ENCODE measurements around the gene WARS2. TPM values are rescaled to one million over a fixed set of nuclear protein-coding genes. Genes with fewer than 3 reads are reported as not detected.
A peak's percentile ranks its signal among the peaks of the same experiment; 100 is the strongest.

WARS2 gene
- polyA plus RNA-seq, 1 donor = 22.1 TPM

DNA sequence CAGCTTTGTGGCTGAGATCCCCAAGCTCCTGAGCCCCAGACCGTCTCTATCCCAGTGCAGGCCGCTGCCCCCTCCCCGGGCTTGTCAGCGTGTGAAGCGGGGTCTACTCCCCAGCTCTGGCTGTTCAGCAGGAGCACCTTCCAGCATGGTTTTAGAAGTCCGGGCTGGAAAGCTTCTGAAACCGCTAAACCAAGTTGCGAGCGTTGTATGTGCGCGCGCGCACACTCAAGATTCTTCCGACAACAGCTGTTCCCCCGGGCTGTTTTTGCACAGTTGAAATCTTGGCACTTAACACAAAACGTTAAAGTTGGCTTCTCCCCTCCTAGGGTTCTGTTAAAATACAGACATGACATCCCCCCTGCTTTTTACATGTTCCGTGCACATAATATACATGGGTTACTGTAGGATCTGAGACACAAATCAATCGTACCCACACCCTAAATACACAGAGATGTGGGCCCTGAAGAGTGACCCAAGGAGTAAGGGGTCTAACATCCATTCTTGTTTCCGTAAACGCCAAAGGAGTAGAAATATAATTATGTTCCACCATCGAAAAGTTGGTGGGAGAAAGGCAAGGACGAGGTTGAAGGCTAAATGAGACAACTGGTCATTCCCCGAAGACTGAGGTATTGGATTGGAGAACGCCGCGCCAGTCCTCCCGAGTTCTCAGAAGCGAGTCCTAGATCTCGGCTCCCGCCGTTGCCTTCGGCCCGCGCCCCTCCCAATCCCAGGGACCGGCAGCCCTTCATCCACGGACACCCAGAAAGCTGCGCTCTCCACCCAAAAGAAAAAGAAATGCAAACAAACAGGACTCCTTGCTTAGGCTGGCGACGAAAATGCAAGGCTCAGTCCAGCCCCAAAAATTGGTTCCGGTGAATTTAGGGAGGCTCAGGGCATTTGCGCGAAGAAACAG lies 153.6 kb downstream of the WARS2 start:
- Histone ChIP-seq H3K27me3 (ENCODE audit: control insufficient read depth, insufficient read depth, low read length) (peaks cover 100% of the 10 kb centered on the region), H3K27ac (ENCODE audit: low read length) (no peak overlapping the region), H3K36me3 (ENCODE audit: control insufficient read depth, insufficient read depth, low read length) (no peaks in the 10 kb centered on the region), H3K4me1 (ENCODE audit: control insufficient read depth, insufficient read depth, low read length) (peaks cover 23% of the 10 kb centered on the region), H3K9me3 (ENCODE audit: control insufficient read depth, low read depth, low read length) (peaks cover 15% of the 10 kb centered on the region), H3K4me3 (ENCODE audit: low read length) (no peak overlapping the region)
- WGBS (ENCODE audit: insufficient coverage, low lambda C conversion rate) = no CpG with 5 or more reads among the region's 42 CpGs
- DNase-seq = no peak

DNA sequence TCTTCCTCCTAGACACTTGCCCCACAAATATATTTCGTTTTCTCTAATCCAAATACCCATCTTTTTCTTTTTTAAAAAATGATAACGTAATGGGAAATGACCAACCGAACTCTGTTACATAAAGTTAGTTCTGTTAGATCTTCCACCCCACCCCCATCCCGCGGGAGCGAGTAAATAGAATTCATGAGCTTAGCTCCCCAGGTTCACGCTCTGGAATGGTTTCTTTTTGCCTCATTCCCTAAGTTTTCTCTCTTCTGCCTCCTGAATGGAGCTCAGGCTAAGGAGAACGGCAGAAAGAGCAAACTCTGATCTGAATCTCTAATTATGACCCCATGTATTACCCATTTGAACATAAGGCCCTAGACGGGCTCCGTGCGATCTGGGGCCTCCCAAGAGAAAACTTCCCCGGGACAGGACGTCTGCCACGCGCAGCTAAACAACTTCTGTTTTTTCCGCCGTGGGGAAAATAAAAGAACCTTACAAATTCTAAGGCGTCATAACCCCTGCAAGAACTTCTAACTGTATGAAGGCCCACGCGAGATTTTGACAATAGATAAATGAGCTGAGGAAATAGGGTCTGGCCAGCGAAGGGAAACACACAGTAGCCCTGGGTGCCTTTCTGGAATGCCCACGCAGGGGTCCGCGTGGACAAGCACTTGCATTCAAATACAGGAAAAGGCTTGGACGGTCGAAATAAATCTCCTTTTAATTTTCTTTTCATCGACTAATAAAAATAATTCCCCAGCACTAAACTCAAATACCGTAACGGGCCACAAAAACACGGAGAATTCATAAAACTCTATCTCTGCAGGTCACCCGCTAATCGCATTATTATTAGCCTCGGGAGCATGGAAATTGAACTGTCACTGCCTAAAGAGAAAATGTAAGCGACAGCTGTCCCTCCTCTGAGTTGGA lies 154.6 kb downstream of the WARS2 start:
- no peak overlapping the region for H3K4me3 ChIP-seq (ENCODE audit: low read length)
- H3K9me3 ChIP-seq (ENCODE audit: control insufficient read depth, low read depth, low read length) = peaks cover 15% of the 10 kb centered on the region
- no peak overlapping the region for H3K27ac ChIP-seq (ENCODE audit: low read length)
- DNase-seq = no peak
- peaks cover 23% of the 10 kb centered on the region for H3K4me1 ChIP-seq (ENCODE audit: control insufficient read depth, insufficient read depth, low read length)
- WGBS (ENCODE audit: insufficient coverage, low lambda C conversion rate) = 7% methylated on average over 5 of the region's 34 CpGs
- peaks cover 100% of the 10 kb centered on the region for H3K27me3 ChIP-seq (ENCODE audit: control insufficient read depth, insufficient read depth, low read length)
- H3K36me3 ChIP-seq (ENCODE audit: control insufficient read depth, insufficient read depth, low read length) = no peaks in the 10 kb centered on the region

DNA sequence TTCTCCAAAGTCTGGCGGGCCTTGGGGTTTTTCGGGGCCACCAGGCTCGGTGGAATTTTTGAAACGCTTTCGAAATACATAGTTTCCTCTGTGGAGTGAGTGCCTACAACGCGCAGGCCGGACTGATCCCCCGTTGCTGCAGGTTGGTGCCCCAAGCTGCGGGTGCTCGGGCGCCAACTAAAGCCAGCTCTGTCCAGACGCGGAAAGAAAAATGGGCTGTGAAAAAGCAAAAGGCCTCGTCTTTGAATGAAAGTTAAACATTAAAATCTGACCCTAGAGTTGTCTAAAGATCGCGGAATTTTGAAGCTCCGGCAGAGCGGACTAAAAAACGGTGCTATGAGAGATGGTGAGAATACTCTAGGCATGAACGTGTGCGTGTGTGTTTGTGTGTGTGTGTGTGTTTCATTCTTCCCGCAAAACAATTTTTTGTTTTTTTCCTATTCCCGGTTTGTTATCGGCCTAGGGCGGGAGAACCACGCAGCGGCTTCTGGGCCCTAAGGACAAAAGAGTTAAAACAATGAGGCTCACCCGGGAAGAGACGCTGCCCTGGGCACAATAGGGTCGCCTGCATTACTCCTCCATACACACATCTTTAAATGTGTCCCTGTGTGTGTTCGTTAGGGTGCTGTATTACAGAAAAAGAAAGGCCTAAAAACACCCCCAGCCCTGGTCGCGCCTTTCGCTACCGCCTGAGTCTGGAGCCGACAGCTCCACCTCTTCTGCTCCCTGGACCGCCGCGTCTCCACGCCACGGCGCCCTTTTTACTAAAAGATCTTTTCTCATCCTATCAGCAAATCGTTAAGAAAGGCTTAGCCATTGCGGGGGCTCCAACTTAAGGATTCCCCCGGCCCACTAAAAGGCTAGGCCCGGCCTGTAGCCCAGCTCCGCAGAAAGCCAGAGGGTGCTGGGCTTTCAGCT lies 155.5 kb downstream of the WARS2 start:
- peak in 1 of 2 donors; percentile 50 for DNase-seq
- Histone ChIP-seq H3K4me3 (ENCODE audit: low read length) (no peak overlapping the region), H3K27ac (ENCODE audit: low read length) (no peak overlapping the region)

DNA sequence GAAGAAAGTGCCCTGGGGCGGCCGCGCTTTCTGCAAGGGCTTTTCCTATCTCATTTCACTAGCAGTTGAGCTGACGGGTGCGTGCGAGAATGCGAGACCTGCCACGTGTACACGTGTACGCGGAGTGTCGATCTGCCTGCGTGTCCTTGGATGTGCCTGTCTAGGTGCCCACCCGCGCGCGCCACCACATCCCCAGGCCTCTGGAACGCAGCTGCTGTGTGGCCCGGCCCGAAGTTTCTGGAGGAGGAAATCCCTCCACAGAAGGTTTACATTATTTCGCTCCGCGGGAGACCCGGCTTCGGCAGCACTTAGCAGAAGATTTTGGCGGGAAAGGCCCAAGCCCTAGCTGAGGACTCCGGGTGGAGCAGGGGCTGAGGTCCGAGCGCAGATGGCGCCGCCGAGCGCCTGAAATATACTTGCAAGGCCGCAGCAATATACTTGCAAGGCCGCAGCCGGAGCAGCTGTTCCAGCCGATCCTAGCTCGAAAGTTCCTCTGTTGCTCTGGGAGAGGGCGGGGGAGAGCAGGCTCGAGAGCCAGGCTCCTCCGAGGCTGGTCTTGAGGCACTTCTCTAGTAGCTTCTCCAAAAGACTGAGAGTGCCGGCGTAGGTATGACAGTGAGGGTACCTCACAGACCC lies 156.2 kb downstream of the WARS2 start:
- peaks cover 15% of the 10 kb centered on the region for H3K9me3 ChIP-seq (ENCODE audit: control insufficient read depth, low read depth, low read length)
- no peak overlapping the region for H3K4me3 ChIP-seq (ENCODE audit: low read length)
- DNase-seq = peak in 1 of 2 donors; percentile 56
- no peaks in the 10 kb centered on the region for H3K36me3 ChIP-seq (ENCODE audit: control insufficient read depth, insufficient read depth, low read length)
- WGBS (ENCODE audit: insufficient coverage, low lambda C conversion rate) = no CpG with 5 or more reads among the region's 43 CpGs
- no peak overlapping the region for H3K27ac ChIP-seq (ENCODE audit: low read length)
- peaks cover 98% of the 10 kb centered on the region for H3K27me3 ChIP-seq (ENCODE audit: control insufficient read depth, insufficient read depth, low read length)
- H3K4me1 ChIP-seq (ENCODE audit: control insufficient read depth, insufficient read depth, low read length) = peaks cover 27% of the 10 kb centered on the region

More for the DNA sequence above, 155.5 kb downstream of the WARS2 start:
- H3K36me3 ChIP-seq (ENCODE audit: control insufficient read depth, insufficient read depth, low read length) = no peaks in the 10 kb centered on the region
- peaks cover 98% of the 10 kb centered on the region for H3K27me3 ChIP-seq (ENCODE audit: control insufficient read depth, insufficient read depth, low read length)
- peaks cover 23% of the 10 kb centered on the region for H3K4me1 ChIP-seq (ENCODE audit: control insufficient read depth, insufficient read depth, low read length)
- WGBS (ENCODE audit: insufficient coverage, low lambda C conversion rate) = 7% methylated on average over 2 of the region's 48 CpGs
- peaks cover 15% of the 10 kb centered on the region for H3K9me3 ChIP-seq (ENCODE audit: control insufficient read depth, low read depth, low read length)

DNA sequence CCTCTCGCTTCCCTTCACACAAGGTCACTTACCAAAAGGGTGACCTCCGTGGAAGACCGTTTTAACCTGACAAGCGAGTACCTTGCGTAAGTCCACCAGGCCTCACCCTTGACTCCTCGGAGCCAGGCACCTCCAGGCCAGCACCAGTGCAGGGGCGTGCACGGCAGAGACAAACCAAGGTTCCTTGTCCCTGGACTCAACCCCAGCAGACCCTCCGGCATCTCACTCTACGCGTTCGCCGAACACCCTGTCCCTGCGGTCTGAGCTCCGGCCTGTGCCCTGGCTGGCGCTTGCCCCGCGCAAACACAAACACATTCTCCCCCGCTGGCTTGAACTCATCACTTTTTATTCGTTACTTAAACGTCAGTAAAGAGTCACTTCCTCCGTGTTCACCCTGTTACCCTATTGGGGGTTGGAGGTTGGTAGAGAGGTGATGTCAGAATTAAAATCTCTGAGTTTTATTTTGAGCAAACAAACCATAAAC lies 156.9 kb downstream of the WARS2 start:
- no CpG with 5 or more reads among the region's 22 CpGs for WGBS (ENCODE audit: insufficient coverage, low lambda C conversion rate)
- peaks cover 98% of the 10 kb centered on the region for H3K27me3 ChIP-seq (ENCODE audit: control insufficient read depth, insufficient read depth, low read length)
- H3K9me3 ChIP-seq (ENCODE audit: control insufficient read depth, low read depth, low read length) = peaks cover 15% of the 10 kb centered on the region
- H3K27ac ChIP-seq (ENCODE audit: low read length) = no peak overlapping the region
- H3K4me1 ChIP-seq (ENCODE audit: control insufficient read depth, insufficient read depth, low read length) = peaks cover 28% of the 10 kb centered on the region
- H3K36me3 ChIP-seq (ENCODE audit: control insufficient read depth, insufficient read depth, low read length) = no peaks in the 10 kb centered on the region
- no peak overlapping the region for H3K4me3 ChIP-seq (ENCODE audit: low read length)
- no peak for DNase-seq

DNA sequence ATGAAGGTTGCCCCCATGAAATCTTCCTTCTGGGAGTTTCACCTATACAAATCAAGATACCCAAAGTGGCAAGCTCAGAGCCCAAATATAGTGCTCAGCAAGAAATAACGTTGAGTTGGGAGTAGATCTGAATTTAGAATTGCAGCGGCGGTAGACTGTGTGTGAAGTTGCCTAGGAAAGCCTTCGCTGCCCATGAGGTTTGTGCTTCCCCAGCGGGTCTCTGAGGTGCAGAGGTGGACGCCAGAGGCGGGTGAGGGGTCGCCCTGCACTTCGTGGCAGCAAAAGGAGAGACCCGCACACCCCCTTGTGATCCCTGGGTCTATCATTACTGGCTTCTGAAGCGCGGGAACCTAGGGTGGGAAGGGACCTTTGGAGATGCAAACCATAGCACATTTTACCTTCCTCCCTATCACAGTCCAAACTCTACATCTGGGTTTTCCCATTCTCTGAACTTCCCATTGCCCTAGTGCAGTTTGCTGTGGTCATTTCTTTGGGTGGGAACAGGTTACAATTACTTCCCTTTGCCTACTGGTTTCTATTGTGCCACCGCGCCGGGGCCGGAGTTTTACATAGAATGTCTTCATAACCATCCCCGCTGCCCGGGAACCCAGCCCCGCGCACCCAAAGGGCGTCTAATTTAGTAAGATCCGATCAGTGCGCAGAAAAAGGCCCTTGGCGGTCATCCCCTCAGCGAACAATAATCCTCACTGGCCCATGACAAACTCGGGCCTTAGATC lies 157.5 kb downstream of the WARS2 start:
- no CpG with 5 or more reads among the region's 26 CpGs for WGBS (ENCODE audit: insufficient coverage, low lambda C conversion rate)
- Histone ChIP-seq H3K27me3 (ENCODE audit: control insufficient read depth, insufficient read depth, low read length) (peaks cover 97% of the 10 kb centered on the region), H3K27ac (ENCODE audit: low read length) (no peak overlapping the region), H3K9me3 (ENCODE audit: control insufficient read depth, low read depth, low read length) (peaks cover 13% of the 10 kb centered on the region), H3K4me3 (ENCODE audit: low read length) (no peak overlapping the region), H3K36me3 (ENCODE audit: control insufficient read depth, insufficient read depth, low read length) (no peaks in the 10 kb centered on the region), H3K4me1 (ENCODE audit: control insufficient read depth, insufficient read depth, low read length) (peaks cover 28% of the 10 kb centered on the region)
- no peak for DNase-seq

DNA sequence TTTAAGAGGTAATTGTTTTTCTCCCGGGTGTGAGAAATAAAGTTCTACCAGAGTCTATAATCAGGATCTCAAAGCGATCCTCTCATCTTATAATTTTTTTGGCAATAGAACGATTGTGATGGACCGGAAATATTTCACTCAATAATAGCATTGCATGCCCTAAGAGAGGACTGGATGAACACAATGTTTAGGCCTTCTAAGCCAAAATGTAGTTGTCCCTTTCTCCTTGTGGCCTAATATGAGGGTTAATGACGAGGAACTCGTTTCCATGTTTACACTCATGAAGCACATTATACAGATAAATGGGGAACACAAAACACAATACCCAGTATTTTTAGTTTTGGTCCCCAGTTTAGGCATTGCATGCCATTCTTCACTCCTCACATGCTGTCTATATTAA lies 158.2 kb downstream of the WARS2 start:
- peaks cover 28% of the 10 kb centered on the region for H3K4me1 ChIP-seq (ENCODE audit: control insufficient read depth, insufficient read depth, low read length)
- H3K27me3 ChIP-seq (ENCODE audit: control insufficient read depth, insufficient read depth, low read length) = peaks cover 97% of the 10 kb centered on the region
- peaks cover 8% of the 10 kb centered on the region for H3K9me3 ChIP-seq (ENCODE audit: control insufficient read depth, low read depth, low read length)
- no peak overlapping the region for H3K4me3 ChIP-seq (ENCODE audit: low read length)
- no peak overlapping the region for H3K27ac ChIP-seq (ENCODE audit: low read length)
- DNase-seq = no peak
- WGBS (ENCODE audit: insufficient coverage, low lambda C conversion rate) = 0% methylated on average over 1 of the region's 6 CpGs
- no peaks in the 10 kb centered on the region for H3K36me3 ChIP-seq (ENCODE audit: control insufficient read depth, insufficient read depth, low read length)

DNA sequence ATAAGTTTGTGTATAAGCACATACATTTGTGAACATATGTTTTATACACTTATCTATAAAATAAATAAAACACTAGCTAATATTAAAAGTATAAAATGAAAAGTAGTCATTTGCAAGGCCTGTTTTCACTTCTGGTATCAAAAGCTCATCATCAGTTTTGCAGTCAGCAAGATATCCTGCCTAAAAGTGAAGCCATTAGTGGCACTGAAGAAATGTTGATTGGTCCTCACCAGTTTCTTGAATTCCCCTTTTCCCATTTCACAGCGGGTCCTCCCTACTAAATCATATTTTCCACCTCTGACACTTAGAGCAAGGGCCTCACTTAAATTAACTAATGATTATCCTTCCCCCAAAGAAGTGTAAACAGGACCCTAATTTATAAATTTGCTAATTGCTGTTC lies 159.0 kb downstream of the WARS2 start:
- WGBS (ENCODE audit: insufficient coverage, low lambda C conversion rate) = 40% methylated on average over 1 of the region's 1 CpG
- no peak for DNase-seq
- no peak overlapping the region for H3K4me3 ChIP-seq (ENCODE audit: low read length)

More for the DNA sequence above, 159.0 kb downstream of the WARS2 start:
- no peak overlapping the region for H3K27ac ChIP-seq (ENCODE audit: low read length)
- no peaks in the 10 kb centered on the region for H3K36me3 ChIP-seq (ENCODE audit: control insufficient read depth, insufficient read depth, low read length)
- H3K27me3 ChIP-seq (ENCODE audit: control insufficient read depth, insufficient read depth, low read length) = peaks cover 96% of the 10 kb centered on the region
- peaks cover 8% of the 10 kb centered on the region for H3K9me3 ChIP-seq (ENCODE audit: control insufficient read depth, low read depth, low read length)
- peaks cover 24% of the 10 kb centered on the region for H3K4me1 ChIP-seq (ENCODE audit: control insufficient read depth, insufficient read depth, low read length)
